Measurements from ENCODE around the gene MAML2.
A peak's percentile ranks its signal among the peaks of the same experiment; 100 is the strongest.

MAML2 gene

DNA sequence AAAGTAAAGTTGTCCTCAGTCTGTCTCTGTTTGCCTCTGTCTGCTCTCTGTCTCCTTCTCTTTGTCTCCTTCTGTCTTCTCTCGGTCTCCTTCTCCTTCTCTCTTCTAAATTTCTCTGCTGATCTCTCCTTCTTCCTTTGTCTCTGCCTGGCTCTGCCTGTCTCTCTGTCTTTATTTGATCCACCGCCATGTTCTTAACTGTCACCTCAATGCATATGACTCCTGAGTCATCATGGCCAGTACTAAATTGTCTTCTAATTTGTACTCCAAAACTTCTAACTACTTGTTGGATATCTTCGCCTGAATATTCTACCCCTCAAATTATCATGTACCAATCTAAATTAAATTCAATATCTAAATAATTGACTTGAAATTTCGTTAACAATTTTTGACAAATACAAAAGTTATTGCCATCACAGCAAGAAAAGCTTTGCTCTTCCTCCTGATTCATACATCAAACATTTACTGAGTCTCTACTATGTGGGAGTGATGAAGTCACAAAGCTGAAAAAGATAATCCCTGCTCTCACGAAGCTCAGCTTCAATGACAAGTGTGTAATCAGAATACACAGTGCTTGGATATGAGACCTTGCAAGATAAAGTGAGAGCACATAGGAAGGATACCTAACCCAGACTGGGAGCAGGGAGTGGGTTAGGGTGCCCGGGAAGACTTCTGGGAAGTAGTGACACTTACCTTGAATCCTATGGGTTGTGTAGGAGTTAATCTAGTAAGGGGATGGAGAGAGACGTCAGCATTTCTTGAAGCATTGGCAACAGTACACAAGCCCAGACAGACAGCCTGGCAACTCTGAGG lies 193.0 kb downstream of the MAML2 start:
- FAIRE-seq = no peak

GRCh38 chr11:96147906-96148486 lies 195.0 kb downstream of the MAML2 start:
- DNase-seq (ENCODE audit: extremely low spot score, insufficient read length, low read depth) (no peak), FAIRE-seq (no peak)

More for the DNA sequence above, 193.0 kb downstream of the MAML2 start:
- no peak for DNase-seq (ENCODE audit: extremely low spot score, insufficient read length, low read depth)

DNA sequence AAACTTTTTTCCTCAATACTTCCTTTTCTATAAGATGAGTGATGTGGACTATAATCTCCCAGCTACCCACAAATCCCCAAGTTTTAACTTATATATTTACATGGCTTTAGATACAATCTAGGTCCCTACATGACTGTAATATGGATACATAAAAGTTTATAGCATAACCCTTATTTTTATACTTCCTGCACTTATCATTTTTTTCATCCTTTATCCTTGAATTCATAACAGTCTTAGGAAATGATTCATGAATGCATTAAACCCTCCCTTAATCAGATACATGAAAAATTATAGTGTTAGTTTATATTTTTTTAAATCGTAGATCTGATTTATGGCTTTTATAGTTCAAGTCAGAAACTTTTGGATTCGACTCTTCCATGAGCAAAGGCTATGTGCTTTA lies 195.8 kb downstream of the MAML2 start:
- DNase-seq (ENCODE audit: extremely low spot score, insufficient read length, low read depth) (no peak), FAIRE-seq (no peak)

DNA sequence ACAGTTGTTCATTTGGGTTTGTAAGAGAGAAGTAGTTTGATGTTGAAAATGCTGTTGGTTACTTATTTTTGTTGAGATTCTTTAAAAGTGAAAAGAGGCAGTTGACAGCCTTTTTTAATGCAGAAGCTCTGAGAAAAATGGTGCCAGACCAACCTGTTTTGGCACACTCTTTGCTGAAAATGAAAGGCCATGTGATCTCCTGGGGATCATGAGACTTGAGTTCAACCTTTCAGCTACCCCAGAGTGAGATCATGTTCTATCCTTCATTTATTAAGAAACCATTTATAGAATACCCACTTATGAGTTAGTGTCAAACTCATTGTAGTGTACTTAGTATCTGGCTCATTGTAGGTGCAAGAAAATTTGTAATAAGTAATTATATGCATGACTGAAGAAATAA lies 196.2 kb downstream of the MAML2 start:
- no peak for FAIRE-seq

DNA sequence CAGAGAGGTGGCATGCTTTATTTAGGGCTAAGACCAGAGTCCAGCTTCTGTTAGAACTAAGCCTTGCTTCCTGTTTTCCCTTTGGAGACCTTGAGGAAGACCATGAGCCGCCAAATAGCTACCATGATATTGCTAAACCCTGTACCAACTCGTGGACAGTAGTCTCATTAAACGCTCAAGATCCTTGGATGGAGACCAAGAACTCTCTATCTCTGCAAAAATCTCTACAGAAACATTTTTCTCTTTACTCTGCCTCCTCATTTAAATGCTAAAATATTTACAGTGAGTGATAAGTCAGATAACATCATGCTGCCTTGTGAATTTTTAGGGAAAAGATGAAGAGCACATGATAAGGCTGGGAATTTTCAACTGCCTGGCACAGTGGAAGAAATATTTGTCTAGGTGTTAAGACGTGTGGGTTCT lies 197.8 kb downstream of the MAML2 start:
- DNase-seq (ENCODE audit: extremely low spot score, insufficient read length, low read depth) = no peak
- FAIRE-seq = no peak

More for the DNA sequence above, 196.2 kb downstream of the MAML2 start:
- DNase-seq (ENCODE audit: extremely low spot score, insufficient read length, low read depth) = no peak

- no peak for DNase-seq (ENCODE audit: extremely low spot score, insufficient read length, low read depth)
- FAIRE-seq = no peak
Observed at GRCh38 chr11:96144553-96144952, 198.4 kb downstream of the MAML2 start.

DNA sequence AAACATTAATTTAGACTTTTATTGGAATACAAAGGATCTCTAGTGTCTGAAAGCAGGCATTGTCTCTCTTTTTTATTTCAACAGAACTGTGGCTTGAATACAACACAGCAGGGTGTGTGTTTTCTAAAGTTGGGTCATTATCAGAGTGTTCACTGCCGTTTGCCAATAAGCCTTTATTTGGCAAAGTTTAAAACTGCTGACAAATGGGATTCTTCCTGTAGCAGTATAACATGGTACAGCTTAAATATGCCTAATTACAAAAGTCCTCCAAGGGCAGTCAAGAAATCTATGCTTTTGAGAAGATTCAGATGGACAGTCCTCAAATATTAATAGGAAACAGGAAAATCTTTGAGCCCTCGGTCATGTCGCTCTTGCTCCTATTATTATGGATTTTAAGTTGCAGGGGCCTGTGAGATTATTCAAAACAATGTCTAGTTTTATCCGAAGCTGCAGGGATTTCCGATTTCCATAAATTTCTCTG lies 199.9 kb downstream of the MAML2 start:
- no peak for DNase-seq (ENCODE audit: extremely low spot score, insufficient read length, low read depth)
- no peak for FAIRE-seq

- DNase-seq (ENCODE audit: extremely low spot score, insufficient read length, low read depth) (no peak), FAIRE-seq (no peak)
Observed at GRCh38 chr11:96141626-96142025, 201.4 kb downstream of the MAML2 start.

DNA sequence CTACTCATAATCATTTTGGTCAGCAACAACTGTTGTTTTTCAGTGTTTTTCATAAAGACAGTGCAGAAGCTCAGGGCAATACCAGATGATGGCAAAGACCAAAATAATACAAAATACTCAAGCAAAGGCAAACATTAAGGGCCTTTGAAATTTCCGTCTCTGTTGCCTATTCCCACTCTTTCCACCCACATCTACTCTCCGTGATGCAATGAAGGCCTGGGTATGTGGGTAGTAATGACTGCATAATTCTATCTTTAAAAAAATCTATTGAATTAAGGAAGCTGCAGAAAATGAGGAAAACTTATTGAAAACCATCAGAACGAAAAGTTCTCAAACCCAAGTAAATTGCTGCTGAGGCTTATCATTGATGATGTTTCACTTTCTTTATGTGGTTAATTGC lies 203.3 kb downstream of the MAML2 start:
- DNase-seq (ENCODE audit: extremely low spot score, insufficient read length, low read depth) (no peak), FAIRE-seq (no peak)

DNA sequence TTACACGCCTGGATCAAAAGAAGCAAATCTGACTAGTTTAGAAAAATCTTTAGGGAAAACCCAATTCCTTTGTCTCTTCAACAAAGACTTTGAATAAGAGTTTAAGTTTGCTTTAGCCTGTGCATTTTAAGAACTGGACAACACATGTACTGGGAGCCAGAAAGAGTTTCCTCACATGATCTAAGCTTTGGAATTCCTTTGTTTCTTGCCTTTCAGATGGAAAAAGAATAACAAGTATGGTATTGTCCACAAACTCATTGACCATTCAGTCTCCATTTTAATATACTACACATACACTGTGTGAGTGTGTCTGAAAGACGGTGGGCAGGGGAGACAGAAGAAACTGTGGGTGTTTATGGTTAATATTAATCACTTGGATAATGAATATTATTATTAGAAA lies 205.6 kb downstream of the MAML2 start:
- DNase-seq (ENCODE audit: extremely low spot score, insufficient read length, low read depth) = no peak
- no peak for FAIRE-seq

DNA sequence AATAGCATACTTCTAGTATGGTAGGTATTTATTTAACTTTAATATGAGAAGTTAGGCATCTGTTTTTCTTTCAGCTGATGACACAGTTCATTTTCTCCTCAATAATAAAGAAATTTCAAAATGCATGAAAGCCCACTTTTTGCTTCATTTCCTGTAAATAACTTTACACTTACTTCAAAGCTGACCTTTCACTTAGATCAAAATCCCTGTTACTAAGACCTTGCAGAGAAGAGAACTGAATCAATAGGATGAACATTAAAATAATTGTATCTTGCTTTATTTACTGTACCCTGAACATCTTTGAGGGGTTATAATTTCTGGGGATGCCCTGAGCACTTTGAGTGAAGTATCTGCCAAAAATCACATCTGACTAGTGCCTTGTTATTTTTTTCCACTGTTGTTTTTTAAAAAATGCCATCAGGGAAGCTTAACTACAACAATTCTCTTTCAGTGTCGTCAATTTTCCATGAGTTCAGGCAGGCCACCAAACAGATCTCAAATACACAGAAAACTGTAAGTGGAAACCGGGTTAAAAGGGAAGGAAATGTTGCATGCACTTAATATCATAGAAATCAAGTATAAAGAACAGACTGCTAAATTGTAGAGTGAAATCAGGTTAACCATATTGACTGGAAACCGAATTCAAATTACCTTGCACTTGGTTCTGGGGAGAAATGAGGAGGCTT lies 206.2 kb downstream of the MAML2 start:
- no peak for FAIRE-seq

DNA sequence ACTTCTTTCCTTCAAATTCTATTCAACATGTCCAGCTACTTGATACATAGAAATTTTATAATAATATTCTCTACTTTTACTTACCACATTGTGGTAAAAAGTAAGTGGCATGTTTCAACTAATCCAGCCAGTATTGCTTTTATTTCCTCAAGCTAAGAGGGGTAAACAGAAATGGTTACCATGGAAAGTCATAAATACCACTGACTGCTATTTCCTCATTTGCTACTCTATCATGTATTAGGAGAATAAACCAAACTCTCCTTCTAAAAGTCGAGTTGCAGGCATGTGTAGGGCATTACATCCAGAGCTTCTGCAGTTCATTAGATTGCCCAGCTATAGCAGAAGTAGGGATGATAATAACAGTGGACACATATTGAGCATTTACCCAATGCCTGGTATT lies 208.4 kb downstream of the MAML2 start:
- peak; percentile 18 for FAIRE-seq
- no peak for DNase-seq (ENCODE audit: extremely low spot score, insufficient read length, low read depth)

More for the DNA sequence above, 206.2 kb downstream of the MAML2 start:
- DNase-seq (ENCODE audit: extremely low spot score, insufficient read length, low read depth) = no peak

DNA sequence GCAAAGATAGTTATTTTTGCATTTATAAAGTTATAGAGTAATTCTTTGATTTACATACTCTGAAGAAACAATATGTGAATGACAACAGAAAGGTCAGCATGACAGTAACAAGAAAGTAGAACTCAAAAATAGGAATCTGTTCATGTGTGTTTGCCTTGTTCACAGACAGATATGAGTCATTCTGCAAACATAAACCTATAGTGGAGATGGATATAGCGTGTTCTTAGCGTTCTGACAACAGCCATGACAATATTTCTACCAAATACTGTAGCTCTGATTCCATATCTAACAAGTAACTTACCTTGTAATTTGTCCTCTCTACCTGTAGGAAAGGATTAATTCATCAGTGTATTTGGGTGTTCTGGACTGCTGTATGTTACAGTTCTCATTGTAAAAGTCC lies 210.6 kb downstream of the MAML2 start:
- no peak for DNase-seq (ENCODE audit: extremely low spot score, insufficient read length, low read depth)
- FAIRE-seq = no peak

- no peak for DNase-seq (ENCODE audit: extremely low spot score, insufficient read length, low read depth)
- FAIRE-seq = peak; percentile 31
Observed at GRCh38 chr11:96130061-96130620, 212.9 kb downstream of the MAML2 start.

DNA sequence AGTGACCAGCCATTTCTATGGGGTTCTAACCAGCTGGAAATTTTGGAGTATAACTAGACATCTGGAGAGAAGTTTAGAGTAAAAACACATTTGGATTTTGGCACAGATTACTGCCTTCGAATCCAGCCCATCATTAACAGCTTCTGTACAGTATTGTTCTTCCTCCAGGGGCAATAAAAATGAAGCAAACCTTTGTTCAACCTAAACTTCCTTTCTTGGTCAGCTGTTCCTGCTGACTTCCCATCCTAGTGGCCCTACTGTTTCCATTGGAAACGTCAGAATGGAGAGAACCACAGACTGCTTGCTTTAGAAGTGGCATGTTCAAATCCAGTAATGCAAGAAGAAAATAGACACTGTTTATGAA lies 215.4 kb downstream of the MAML2 start:
- no peak for DNase-seq (ENCODE audit: extremely low spot score, insufficient read length, low read depth)
- no peak for FAIRE-seq

- FAIRE-seq (no peak), DNase-seq (ENCODE audit: extremely low spot score, insufficient read length, low read depth) (no peak)
Observed at GRCh38 chr11:96126917-96127595, 215.9 kb downstream of the MAML2 start.

- no peak for FAIRE-seq
- DNase-seq (ENCODE audit: extremely low spot score, insufficient read length, low read depth) = no peak
Observed at GRCh38 chr11:96125400-96125799, 217.6 kb downstream of the MAML2 start.

DNA sequence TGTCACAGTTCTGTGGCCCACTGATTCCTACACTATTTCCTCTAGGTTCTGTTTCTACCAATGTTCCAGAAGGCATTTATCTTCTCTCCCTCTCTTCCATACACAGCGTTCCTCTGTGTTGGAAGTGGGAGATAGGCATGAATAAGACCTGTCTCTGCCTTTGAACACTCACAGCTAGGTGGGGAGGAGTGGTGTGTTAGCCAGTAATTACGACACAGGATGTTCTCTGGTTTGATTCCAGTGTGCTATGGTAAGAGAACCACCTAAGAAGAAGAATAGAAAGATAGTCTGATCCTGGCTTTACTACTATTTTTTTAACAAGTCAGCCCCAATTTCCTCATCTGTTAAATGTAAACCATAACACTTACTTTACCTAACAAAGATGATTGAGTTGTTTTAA lies 218.8 kb downstream of the MAML2 start:
- no peak for DNase-seq (ENCODE audit: extremely low spot score, insufficient read length, low read depth)
- FAIRE-seq = no peak

GRCh38 chr11:96123301-96123700 lies 219.7 kb downstream of the MAML2 start:
- FAIRE-seq (no peak), DNase-seq (ENCODE audit: extremely low spot score, insufficient read length, low read depth) (no peak)

DNA sequence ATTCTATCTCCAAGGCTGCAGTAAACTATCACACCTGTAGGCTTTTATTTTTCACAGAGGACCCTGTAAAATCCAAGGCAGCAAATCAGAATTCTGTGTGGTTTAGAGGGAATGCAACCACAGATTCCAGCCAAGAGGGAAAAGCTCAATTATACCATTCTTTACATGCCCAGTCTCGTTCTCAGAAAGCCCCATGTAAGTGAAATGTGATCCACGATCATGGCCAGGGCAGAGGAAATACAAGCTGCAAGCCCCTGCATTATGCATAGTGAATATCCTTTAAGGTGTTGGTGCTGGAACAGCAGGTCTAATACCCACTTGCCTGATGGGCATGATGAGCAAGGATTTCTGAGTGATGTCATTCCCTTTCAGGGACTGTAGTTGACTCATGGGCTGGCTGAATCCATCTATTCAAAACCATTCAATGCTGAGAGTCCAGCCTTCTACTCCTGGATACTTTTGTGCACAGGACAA lies 220.4 kb downstream of the MAML2 start:
- no peak for FAIRE-seq
- no peak for DNase-seq (ENCODE audit: extremely low spot score, insufficient read length, low read depth)

All from GM18507 (cell line).